ENCODE data around the gene SYNJ2.
A peak's percentile ranks its signal among the peaks of the same experiment; 100 is the strongest.

SYNJ2 gene

DNA sequence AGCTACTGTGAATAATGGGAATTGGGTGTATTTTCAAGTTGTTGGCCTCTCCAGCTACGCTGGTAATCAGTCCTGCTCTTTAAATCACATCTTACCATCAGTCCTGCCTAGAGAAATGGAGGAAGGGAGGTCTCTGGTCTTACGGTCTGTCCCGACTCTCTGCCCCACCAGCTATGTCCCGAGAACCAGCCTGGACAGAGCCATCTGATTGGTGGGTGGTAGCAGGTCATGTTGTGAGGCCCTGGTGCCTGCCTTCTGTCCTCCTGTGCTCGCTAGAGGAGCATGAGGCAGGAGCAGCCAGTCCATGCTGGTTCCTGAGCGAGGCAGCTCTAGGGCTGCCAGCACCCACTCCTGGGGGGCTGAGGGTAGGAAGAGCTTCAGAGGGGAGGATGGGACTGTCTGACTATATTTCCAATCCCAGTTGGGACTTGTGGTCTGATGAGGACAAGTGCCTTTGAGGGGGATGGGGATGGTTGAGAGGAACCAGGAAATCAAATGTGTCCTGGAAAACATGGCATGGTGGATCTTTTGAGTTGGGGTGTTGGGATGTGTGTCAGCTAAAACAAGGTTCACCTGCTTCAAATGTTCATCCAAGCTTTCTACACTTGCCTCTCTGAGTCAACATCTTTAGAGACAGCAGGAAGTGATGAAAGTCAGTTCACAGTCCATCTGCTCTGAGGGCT, 33.0 kb downstream of the SYNJ2 start:
- no peak for DNase-seq (ENCODE audit: low read depth)

- DNase-seq (ENCODE audit: low read depth) = no peak
These were observed 33.5 kb downstream of the SYNJ2 start for GRCh38 chr6:158015188-158015506.

DNA sequence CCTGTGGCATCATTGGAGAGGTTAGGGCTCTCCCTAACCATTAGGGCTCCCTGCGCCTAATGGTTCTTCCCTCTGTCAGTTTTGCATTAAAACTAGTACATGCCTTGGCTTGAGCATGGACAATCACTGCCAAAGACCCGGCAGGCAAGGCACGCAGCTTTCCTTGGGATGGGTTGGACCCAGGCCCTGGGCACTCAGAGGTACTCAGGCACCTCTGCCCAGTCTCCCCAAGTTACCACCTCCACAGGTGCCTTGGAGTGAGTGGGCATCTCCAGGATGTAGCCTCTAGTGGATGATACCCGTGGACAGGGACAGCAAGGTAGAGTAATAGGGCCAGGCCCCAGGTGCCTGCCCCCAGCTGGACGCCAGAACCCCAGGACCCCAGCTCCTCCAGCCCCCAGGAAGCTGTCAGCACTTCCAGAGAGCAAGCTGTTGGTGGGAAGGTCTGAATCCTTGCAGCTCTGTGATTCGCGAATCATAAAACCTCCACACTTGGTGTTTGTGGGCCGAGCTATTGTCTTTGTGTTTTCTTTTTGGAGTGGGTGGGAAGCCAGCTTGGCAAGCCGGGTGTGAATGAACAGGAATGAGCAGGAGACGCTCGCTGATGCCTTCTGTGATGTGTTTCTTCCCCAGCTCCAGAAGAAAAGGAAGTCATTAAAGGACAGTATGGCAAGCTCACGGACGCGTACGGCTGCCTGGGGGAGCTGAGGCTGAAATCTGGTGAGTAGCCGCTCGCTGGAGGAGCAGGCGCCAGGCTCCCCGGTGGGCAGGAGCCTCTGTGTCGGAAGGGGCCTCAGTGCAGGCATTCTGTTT, 35.1 kb downstream of the SYNJ2 start:
- DNase-seq (ENCODE audit: low read depth) = no peak

- DNase-seq (ENCODE audit: low read depth) = no peak
These were observed 36.0 kb downstream of the SYNJ2 start for GRCh38 chr6:158017621-158018040.

DNA sequence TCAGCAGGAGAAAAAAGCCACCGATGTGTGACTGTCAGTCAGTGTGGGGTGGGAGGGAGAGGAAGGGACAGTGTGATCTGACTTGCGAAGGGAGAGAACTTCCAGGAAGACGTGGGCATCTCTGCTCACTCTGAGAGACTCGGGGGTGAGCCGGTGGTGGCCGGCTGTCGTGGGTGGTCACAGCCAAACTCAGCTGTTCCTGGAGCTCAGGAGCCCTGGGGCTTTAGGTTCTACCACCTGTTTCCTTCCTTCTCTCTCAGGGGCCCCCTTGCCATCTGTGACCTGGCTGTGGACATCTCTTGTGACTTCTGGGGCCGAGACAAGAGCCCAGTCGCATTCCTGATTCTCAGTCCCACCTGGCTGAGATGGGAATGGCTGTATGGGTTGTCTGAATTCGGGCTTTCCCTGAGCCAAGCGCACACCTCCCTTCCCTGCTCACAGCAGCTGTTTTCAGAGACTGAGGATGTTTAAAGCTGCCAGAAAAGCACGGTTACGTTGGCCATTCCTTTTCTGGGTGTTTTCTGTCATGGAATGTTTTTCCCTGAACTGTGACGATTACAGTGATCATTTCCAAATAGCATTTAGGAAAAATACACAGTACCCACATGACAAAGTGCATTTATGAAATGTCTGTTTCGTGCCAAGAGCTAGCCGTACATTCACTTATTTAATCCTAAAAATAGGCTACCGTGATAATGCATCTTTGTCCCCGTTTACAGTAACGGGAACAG, 36.5 kb downstream of the SYNJ2 start:
- no peak for DNase-seq (ENCODE audit: low read depth)

DNA sequence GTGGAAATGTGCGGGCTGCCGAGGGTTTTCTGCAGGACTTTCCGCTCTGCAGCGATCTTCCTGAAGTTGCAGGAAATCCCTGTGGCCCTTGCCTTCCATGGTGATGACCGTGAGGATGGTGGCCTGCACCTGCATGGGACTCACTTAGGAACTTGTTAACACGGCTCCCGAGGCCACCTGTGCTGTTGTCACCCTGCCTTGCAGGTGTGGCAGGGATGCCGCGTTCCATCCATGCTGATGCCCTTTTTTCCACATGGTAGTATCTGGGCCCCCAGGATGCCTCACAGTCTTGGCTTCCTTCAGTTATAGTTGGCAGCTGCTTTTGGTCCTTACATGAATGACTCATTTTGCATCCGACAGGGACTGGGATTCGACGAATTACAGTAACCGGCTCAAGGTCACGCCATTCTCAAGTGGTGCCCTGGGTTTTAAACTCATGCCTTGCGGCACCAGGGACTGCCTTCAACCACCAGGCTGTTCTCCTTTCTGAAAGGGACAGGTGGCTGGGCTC, 37.2 kb downstream of the SYNJ2 start:
- DNase-seq (ENCODE audit: low read depth) = no peak

DNA sequence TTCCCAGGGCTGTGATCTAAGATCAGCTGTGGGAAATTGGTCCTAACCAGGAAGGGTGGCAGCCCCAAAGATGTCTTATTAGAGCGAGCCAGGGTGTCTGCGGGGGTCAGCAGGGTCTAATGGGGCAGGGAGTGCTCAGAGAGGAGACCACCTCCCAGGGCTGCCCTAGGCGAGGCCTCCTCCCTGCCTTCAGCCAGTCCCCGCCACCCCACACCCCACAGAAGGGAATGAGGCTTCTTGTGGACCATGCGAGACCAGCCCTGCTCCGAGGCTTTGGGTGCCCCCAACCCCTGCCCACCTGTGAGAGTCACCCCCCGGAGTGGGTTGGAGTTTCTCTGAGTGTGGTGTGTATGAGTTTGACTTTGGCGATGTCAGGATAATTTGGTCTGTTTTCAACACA, 37.8 kb downstream of the SYNJ2 start:
- DNase-seq (ENCODE audit: low read depth) = no peak

GRCh38 chr6:158020272-158020711, 38.6 kb downstream of the SYNJ2 start:
- no peak for DNase-seq (ENCODE audit: low read depth)

DNA sequence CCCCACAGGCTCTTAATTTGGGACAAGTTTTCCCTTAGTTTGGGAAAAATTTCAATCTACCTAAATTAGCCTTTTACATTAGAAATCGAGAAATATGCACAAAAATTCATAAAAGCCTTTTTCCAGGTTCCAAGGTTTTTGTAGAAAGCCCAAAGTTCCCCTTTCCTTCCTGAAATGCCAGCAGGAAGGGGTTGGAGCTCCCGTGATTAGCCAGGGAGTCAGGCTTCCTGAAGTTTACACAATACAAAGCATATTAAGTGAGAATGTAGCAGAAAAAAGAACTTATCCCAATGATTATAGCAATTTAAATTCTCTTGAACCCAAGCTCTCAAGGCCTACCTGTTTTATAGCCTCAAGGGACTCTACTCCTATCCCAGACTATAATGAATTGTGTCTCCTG, 39.1 kb downstream of the SYNJ2 start:
- DNase-seq (ENCODE audit: low read depth) = no peak

DNA sequence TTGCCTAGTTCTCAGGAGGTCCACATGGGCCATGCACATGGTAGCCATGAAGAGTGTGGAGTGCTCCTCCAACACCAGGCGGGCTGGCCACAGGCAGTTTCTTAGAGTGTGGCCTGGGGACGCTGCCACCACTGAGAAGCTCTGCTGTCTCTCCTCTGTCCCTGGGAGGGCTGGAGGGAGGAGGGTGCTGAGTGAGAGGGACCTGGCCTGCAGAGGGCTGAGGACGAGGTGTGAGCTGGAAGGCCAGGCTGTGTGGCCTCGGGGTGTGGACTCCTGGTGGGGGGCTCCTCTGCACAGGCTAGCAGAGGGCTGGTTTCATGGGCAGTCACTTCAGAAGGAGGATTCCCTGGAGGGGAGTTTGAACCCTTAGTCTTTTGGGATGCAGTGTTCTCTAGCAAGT, 39.7 kb downstream of the SYNJ2 start:
- DNase-seq (ENCODE audit: low read depth) = no peak

- DNase-seq (ENCODE audit: low read depth) = no peak
These were observed 40.4 kb downstream of the SYNJ2 start for GRCh38 chr6:158021814-158022748.

DNA sequence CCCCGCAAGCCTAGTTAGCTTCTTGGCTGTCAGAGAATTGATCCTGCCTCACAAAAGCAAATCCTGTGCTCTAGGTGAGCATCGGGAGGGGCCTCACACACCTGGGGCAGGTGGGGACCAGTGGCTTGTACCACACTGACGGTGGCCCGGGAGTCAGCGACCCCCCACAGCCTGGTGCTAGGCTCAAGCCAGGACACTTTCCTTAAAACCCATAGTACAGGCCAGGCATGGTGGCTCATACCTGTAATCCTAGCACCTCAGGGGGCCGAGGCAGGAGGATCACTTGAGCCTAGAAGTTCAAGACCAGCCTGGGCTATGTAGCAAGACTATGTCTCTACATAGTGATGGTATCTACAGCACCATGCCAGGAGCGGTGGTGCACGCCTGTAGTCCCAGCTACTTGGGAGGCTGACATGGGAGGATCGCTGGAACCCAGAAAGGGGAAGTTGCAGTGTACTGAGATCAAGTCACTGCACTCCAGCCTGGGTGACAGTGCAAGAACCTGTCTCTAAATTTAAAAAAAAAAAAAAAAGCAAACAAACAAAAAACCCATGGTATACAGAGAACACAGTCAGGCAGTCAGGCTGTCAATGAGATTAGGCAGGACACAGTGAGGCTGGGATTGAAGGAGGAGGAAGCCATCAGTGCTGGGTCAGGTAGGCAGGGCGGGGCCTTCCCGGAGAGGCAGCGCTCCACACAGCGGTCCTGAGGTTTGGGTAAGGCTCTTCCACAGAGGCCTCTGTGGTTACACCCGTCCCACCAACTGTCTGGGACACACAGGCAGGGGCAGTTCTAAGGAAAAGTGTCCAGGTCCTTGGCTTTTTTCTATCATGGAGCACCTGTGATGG, 41.3 kb downstream of the SYNJ2 start:
- DNase-seq (ENCODE audit: low read depth) = no peak

DNA sequence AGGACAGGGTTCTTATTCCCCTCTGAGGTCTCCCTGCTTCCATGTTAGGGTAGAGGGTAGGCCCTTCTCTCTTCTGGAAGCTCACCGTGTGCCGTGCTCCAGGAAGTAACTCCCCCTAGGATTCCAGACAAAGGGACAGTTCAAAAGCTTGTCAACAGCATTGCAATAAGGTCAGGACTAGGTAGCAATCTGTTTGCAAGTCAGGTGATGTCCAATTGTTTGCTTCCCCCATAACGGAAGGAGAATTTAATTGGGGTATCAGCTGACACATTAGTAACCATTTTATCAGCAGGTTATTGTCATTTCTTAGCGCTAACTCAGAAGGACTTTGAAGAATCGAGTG, 41.9 kb downstream of the SYNJ2 start:
- no peak for DNase-seq (ENCODE audit: low read depth)

- no peak for DNase-seq (ENCODE audit: low read depth)
These were observed 43.1 kb downstream of the SYNJ2 start for GRCh38 chr6:158024566-158025297.

DNA sequence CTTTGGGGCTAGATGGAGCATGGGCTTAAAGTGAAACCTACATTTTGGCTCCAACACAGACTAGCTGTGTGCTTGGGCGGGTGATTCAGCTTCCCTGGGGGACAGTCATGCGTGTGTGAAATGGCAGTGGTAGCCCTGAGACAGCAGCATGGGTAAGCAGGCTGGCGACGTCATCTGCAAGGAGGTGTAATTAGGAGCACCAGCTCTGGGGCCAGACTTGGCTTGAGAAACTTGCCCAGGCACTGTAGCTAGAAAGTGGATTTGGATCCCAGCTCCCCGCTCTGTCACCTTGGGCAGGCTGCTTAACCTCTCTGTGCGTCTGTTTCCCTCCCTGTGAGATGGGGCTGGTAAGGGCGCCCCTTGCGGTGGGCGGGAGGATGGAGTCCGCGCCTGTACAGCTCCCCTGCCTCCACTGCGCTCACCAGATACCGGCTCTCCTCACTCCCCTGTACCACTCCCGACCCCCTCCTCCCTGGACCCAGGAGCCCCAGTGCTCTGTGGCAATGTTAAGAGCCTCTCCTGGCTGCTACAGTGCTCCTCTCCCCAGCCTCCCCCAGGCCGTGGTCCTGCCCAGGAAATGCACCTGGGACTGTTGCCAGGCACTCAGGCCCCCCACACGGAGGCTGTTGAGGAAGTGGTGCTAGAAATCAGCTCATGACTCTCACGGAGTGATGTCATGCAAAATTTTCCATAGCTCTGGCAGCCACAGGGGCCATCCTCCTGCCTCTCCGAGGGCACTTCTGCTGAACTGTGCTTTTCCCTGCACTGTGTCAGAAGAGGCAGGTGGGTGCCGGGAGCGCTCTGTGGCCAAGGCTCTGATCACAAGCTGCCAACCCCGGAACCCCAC, 44.6 kb downstream of the SYNJ2 start:
- peak; percentile 71 for DNase-seq (ENCODE audit: low read depth)

DNA sequence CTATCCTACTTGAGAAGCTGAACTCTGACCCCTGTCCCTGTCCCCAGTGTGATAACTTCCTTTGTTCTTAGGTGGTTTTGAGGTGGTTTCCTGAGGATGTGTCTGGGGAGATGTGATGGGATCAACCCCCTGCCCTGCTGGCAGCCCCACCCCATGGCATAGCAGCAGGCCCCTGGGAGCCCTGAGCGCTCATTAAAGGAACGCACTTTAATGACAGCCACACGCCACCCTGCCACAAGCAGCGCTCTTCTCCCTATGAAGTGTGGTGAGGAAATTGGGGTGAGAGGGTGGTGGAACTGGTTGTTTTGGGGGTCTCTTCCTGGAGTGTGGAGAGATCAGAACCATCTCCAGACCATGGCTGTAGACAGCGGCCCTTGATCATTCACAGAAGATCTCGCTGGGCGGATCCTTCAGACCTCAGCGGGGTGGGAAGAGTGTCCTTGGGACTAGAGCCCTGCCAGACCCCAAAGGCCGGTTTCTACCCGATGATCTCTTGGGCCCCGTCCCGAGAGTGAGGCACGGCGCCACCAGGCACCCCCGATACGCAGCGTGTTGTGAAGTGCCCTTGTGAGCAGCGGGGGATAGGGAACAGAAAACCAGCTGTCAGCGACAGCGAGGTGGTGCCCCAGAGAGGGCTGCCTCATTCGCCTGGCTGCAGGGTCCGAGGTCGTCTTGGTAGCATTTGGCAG, 45.4 kb downstream of the SYNJ2 start:
- DNase-seq (ENCODE audit: low read depth) = no peak

- DNase-seq (ENCODE audit: low read depth) = no peak
These were observed 46.1 kb downstream of the SYNJ2 start for GRCh38 chr6:158027590-158028285.

DNA sequence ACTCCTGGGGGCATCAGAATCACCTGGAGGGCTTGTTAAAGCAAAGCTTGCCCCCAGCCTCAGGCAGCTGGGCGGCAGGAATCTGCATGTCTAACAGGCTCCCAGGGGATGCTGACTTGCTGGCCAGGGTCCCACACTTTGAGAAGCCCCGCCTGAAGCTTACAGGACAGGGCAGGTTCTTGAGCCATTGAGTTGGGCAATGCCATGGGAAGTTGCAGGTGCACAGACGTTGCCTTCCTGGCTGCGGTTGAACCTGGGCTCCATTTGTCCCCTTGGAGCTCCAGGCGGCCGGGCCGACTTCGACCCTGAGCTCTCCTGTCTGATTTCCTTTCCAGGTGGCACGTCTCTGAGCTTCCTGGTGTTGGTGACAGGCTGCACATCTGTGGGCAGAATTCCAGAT, 46.8 kb downstream of the SYNJ2 start:
- no peak for DNase-seq (ENCODE audit: low read depth)
